GM23248 (cell line): ENCODE results near the gene REG1B. TPM values are rescaled to one million over a fixed set of nuclear protein-coding genes. Genes with fewer than 3 reads are reported as not detected.

Source experiments
- DNase-seq: peaks from one replicate; pipeline ENCODE4 v3.0.0-alpha.2; 2015
- H2AFZ ChIP-seq: fragments of 200-600 bp; sonication (generic); 2 replicates; pipeline ENCODE4 v1.6.1; 2016; ENCODE audit warnings: antibody characterized with exemption
- H3F3A ChIP-seq: fragments of 200-600 bp; sonication (generic); 2 replicates; pipeline ENCODE4 v1.6.1; 2016; ENCODE audit warnings: mild to moderate bottlenecking, antibody characterized with exemption, mixed run types; ENCODE audit not compliant: insufficient read depth
- H3K27ac ChIP-seq: fragments of 200-600 bp; sonication (generic); 2 replicates; pipeline ENCODE4 v1.5.1; 2016; ENCODE audit warnings: mild to moderate bottlenecking
- H3K27me3 ChIP-seq: fragments of 200-600 bp; sonication (generic); replicated peaks from 2 replicates; pipeline ENCODE4 v1.6.1; 2016; ENCODE audit warnings: mild to moderate bottlenecking; ENCODE audit not compliant: insufficient read depth
- H3K36me3 ChIP-seq: fragments of 200-600 bp; sonication (generic); 2 replicates; pipeline ENCODE4 v1.6.1; 2016; ENCODE audit warnings: low read depth, mild to moderate bottlenecking
- H3K4me1 ChIP-seq: fragments of 200-600 bp; sonication (generic); 2 replicates; pipeline ENCODE4 v1.6.1; 2016; ENCODE audit warnings: mild to moderate bottlenecking; ENCODE audit not compliant: insufficient read depth
- H3K4me2 ChIP-seq: fragments of 200-600 bp; sonication (generic); one replicate; pipeline ENCODE4 v1.6.1; 2016; ENCODE audit warnings: mild to moderate bottlenecking; ENCODE audit not compliant: unreplicated experiment
- H3K4me3 ChIP-seq: fragments of 200-600 bp; sonication (generic); 2 replicates; pipeline ENCODE4 v1.5.1; 2016; ENCODE audit warnings: mild to moderate bottlenecking
- H3K79me2 ChIP-seq: fragments of 200-600 bp; sonication (generic); 2 replicates; pipeline ENCODE4 v1.6.1; 2016; ENCODE audit warnings: mild to moderate bottlenecking; ENCODE audit not compliant: insufficient read depth
- H3K9ac ChIP-seq: fragments of 200-600 bp; sonication (generic); 2 replicates; pipeline ENCODE4 v1.6.1; 2016; ENCODE audit warnings: mild to moderate bottlenecking
- H3K9me2 ChIP-seq: fragments of 200-600 bp; sonication (generic); 2 replicates; pipeline ENCODE4 v1.6.1; 2016; ENCODE audit warnings: mixed run types, mild to moderate bottlenecking, moderate library complexity; ENCODE audit not compliant: insufficient read depth
- H3K9me3 ChIP-seq: fragments of 200-600 bp; sonication (generic); one replicate; pipeline ENCODE4 v1.6.1; 2017; ENCODE audit warnings: low read depth
- H4K20me1 ChIP-seq: fragments of 200-600 bp; sonication (generic); 2 replicates; pipeline ENCODE4 v1.6.0; 2016; ENCODE audit not compliant: insufficient read depth
- EZH2 ChIP-seq: fragments of 200-600 bp; sonication (generic); IDR thresholded peaks from 2 replicates; pipeline ENCODE4 v1.6.1; 2018; ENCODE audit warnings: antibody characterized with exemption, mild to moderate bottlenecking; ENCODE audit not compliant: insufficient read depth, poor library complexity, severe bottlenecking
- EZH2phosphoT487 ChIP-seq: fragments of 200-600 bp; sonication (generic); IDR thresholded peaks from 2 replicates; pipeline ENCODE4 v1.6.1; 2018; ENCODE audit warnings: antibody characterized with exemption, moderate library complexity, mild to moderate bottlenecking, low read depth; ENCODE audit not compliant: insufficient read depth
- WGBS, 2 experiments: methylation state at CpG; one replicate each; pipeline ENCODE4 v1.1.6; 2015 to 2017; ENCODE audit warnings: low lambda C conversion rate in 2 of 2, low coverage in 1 of 2; ENCODE audit errors: missing lambda C conversion rate in 2 of 2; 5-methylcytosine and 5-hydroxymethylcytosine counted together
- in situ Hi-C: fragments of 300-500 bp; cut with MboI; formaldehyde crosslinking; loops from 2 replicates; pipeline ENCODE4 v1.15.0; 2020
- polyA plus RNA-seq: library from polyadenylated mRNA; unstranded; fragments of >200 nt; fragmentation: Nextera tagmentation; extraction: Ambion mirVana; gene quantifications from 2 replicates; pipeline ENCODE4 v1.2.1, GENCODE V29; 2016
- total RNA-seq: library from RNA; depleted of rRNA; stranded (reverse); fragments of >200 nt; shearing (Covaris generic); gene quantifications from 2 replicates; pipeline ENCODE4 v1.2.3, GENCODE V29; 2014

REG1B gene
- total and polyA plus RNA-seq, 2 experiments from 2014 or later: not detected

GRCh38 chr2:79125721-79125985 is 37.9 kb upstream of the REG1B start:
- 0 to 7% methylated on average over 3 of the region's 3 CpGs for WGBS, 2 experiments
- H4K20me1 ChIP-seq: no peaks in the 10 kb centered on the region
- no peaks in the 10 kb centered on the region for H3K9me3 ChIP-seq
- no peak overlapping the region for H3K4me3 ChIP-seq
- no peaks in the 10 kb centered on the region for H3K4me1 ChIP-seq
- no peak overlapping the region for H3K4me2 ChIP-seq
- no peak overlapping the region for H2AFZ ChIP-seq
- in situ Hi-C loops: no loop called here
- no peak for DNase-seq
- no peaks in the 10 kb centered on the region for H3K36me3 ChIP-seq
- TF ChIP-seq EZH2: no peak
- TF ChIP-seq EZH2phosphoT487: no peak
- H3K27me3 ChIP-seq: no peaks in the 10 kb centered on the region
- no peak overlapping the region for H3K9ac ChIP-seq
- no peaks in the 10 kb centered on the region for H3K9me2 ChIP-seq
- H3K79me2 ChIP-seq: no peaks in the 10 kb centered on the region
- H3F3A ChIP-seq: no peaks in the 10 kb centered on the region
- H3K27ac ChIP-seq: no peak overlapping the region

GRCh38 chr2:79124907-79125720 is 37.3 kb upstream of the REG1B start:
- H3K9me3 ChIP-seq: no peaks in the 10 kb centered on the region
- H3F3A ChIP-seq: no peaks in the 10 kb centered on the region
- no peak overlapping the region for H3K27ac ChIP-seq
- H4K20me1 ChIP-seq: no peaks in the 10 kb centered on the region
- no peaks in the 10 kb centered on the region for H3K79me2 ChIP-seq
- H2AFZ ChIP-seq: no peak overlapping the region
- H3K9me2 ChIP-seq: no peaks in the 10 kb centered on the region
- WGBS, 2 experiments: 16 to 23% methylated on average over 9 of the region's 9 CpGs
- H3K36me3 ChIP-seq: no peaks in the 10 kb centered on the region
- no peak overlapping the region for H3K4me2 ChIP-seq
- H3K4me3 ChIP-seq: no peak overlapping the region
- TF ChIP-seq EZH2 (no peak), EZH2phosphoT487 (no peak)
- no peak for DNase-seq
- H3K9ac ChIP-seq: no peak overlapping the region
- H3K4me1 ChIP-seq: no peaks in the 10 kb centered on the region
- no peaks in the 10 kb centered on the region for H3K27me3 ChIP-seq
- in situ Hi-C loops: no loop called here

- 14 to 25% methylated on average over 2 of the region's 2 CpGs for WGBS, 2 experiments
- TF ChIP-seq EZH2 (no peak), EZH2phosphoT487 (no peak)
- no peaks in the 10 kb centered on the region for H3K36me3 ChIP-seq
- H2AFZ ChIP-seq: no peak overlapping the region
- H3K4me3 ChIP-seq: no peak overlapping the region
- H3K79me2 ChIP-seq: no peaks in the 10 kb centered on the region
- no peaks in the 10 kb centered on the region for H4K20me1 ChIP-seq
- H3F3A ChIP-seq: no peaks in the 10 kb centered on the region
- no peaks in the 10 kb centered on the region for H3K9me3 ChIP-seq
- H3K9ac ChIP-seq: no peak overlapping the region
- no peak overlapping the region for H3K27ac ChIP-seq
- H3K9me2 ChIP-seq: no peaks in the 10 kb centered on the region
- no peak overlapping the region for H3K4me2 ChIP-seq
- H3K4me1 ChIP-seq: no peaks in the 10 kb centered on the region
- no peaks in the 10 kb centered on the region for H3K27me3 ChIP-seq
- DNase-seq: no peak
- in situ Hi-C loops: no loop called here
These were observed 34.9 kb upstream of the REG1B start for GRCh38 chr2:79122676-79123075.

- in situ Hi-C loops: no loop called here
- Histone ChIP-seq H2AFZ (no peak within 1 kb of the TSS), H3K9ac (no peak within 1 kb of the TSS), H3K79me2 (no peaks in the 10 kb centered on the region), H3K36me3 (no peaks in the 10 kb centered on the region), H3K4me1 (no peaks in the 10 kb centered on the region), H3K9me3 (no peaks in the 10 kb centered on the region), H4K20me1 (no peaks in the 10 kb centered on the region), H3K9me2 (no peaks in the 10 kb centered on the region), H3F3A (no peaks in the 10 kb centered on the region), H3K4me3 (no peak within 1 kb of the TSS), H3K4me2 (no peak within 1 kb of the TSS), H3K27ac (no peak within 1 kb of the TSS), H3K27me3 (no peaks in the 10 kb centered on the region)
- DNase-seq: no peak
- TF ChIP-seq EZH2phosphoT487 (no peak), EZH2 (no peak)
- WGBS, 2 experiments: 27 to 29% methylated on average over 6 of the region's 6 CpGs
These were observed 32.5 kb upstream of the REG1B start, which contains the start of gene REG1A for GRCh38 chr2:79120194-79120713. REG1A (plus strand) TSS chr2:79120488; CDS start chr2:79120862, 374 bp downstream.
